Transverse colon (tissue), 4 donors: ENCODE measurements around the gene ITPKB.

ENCODE experiments used
- POLR2A ChIP-seq: fragments of 450-650 bp; IDR thresholded peaks from one replicate; pipeline ENCODE4 v1.6.1; 2016; ENCODE audit warnings: antibody characterized with exemption, mild to moderate bottlenecking, moderate library complexity
- POLR2AphosphoS5 ChIP-seq, 3 donors: sonication (generic); formaldehyde crosslinking; IDR thresholded peaks; one replicate each; pipeline ENCODE4 v1.6.1; 2016; ENCODE audit warnings: antibody characterized with exemption in 3 of 3
- TF ChIP-seq, protein P1 (sequence below), 5 experiments: fragments of 200-600 bp in 3 of 5; fragments of 450-650 bp in 2 of 5; sonication (generic) in 3 of 5; IDR thresholded peaks; 1 replicate in 2 of 5; 2 replicates in 3 of 5; pipeline ENCODE4 v1.5.1; 2016 to 2017; ENCODE audit warnings: antibody characterized with exemption in 5 of 5, inconsistent platforms in 3 of 5, mild to moderate bottlenecking in 2 of 5, moderate library complexity in 1 of 5

DNA sequence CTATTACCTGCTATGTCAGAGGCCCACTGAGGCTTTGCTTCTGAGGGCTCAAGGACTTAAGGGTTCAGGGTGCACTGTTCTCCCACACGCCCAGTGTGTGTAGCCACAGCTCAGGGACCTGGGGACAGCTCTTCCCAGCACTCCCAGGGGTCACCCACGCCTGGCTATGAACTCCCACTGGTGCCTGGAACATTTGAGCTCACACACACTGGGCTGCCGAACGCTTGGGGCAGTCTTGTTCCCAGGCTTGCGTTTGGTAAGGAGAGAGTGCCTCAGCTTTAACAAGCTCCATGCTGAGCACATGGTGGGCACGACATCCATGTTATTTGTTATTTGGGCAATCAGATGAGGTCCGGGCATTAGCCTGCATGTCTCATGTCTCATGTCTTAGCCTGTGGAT, 153.0 kb downstream of the ITPKB start:
- TF ChIP-seq, protein P1, sequence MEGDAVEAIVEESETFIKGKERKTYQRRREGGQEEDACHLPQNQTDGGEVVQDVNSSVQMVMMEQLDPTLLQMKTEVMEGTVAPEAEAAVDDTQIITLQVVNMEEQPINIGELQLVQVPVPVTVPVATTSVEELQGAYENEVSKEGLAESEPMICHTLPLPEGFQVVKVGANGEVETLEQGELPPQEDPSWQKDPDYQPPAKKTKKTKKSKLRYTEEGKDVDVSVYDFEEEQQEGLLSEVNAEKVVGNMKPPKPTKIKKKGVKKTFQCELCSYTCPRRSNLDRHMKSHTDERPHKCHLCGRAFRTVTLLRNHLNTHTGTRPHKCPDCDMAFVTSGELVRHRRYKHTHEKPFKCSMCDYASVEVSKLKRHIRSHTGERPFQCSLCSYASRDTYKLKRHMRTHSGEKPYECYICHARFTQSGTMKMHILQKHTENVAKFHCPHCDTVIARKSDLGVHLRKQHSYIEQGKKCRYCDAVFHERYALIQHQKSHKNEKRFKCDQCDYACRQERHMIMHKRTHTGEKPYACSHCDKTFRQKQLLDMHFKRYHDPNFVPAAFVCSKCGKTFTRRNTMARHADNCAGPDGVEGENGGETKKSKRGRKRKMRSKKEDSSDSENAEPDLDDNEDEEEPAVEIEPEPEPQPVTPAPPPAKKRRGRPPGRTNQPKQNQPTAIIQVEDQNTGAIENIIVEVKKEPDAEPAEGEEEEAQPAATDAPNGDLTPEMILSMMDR (IDR thresholded peaks at IDR 0.05) = no peak
- TF ChIP-seq POLR2AphosphoS5 (IDR thresholded peaks at IDR 0.05) (no peak), POLR2A (no peak)
